HEK293T (cell line): ENCODE data around the gene TSPAN33.

Experiments used
- ELF4 ChIP-seq: fragments of 450-650 bp; IDR thresholded peaks from 2 replicates; pipeline ENCODE4 v1.6.1; 2017; ENCODE audit warnings: antibody characterized with exemption
- FOXA1 ChIP-seq: fragments of 450-650 bp; IDR thresholded peaks from 2 replicates; pipeline ENCODE4 v1.6.1; 2016; ENCODE audit warnings: mild to moderate bottlenecking
- SP1 ChIP-seq: fragments of 450-650 bp; IDR thresholded peaks from 2 replicates; pipeline ENCODE4 v1.6.1; 2017
- SUZ12 ChIP-seq: fragments of 450-650 bp; IDR thresholded peaks from 2 replicates; pipeline ENCODE4 v1.6.1; 2016; ENCODE audit warnings: mild to moderate bottlenecking
- ZNF384 ChIP-seq: fragments of 450-650 bp; IDR thresholded peaks from 2 replicates; pipeline ENCODE4 v1.6.1; 2016

DNA sequence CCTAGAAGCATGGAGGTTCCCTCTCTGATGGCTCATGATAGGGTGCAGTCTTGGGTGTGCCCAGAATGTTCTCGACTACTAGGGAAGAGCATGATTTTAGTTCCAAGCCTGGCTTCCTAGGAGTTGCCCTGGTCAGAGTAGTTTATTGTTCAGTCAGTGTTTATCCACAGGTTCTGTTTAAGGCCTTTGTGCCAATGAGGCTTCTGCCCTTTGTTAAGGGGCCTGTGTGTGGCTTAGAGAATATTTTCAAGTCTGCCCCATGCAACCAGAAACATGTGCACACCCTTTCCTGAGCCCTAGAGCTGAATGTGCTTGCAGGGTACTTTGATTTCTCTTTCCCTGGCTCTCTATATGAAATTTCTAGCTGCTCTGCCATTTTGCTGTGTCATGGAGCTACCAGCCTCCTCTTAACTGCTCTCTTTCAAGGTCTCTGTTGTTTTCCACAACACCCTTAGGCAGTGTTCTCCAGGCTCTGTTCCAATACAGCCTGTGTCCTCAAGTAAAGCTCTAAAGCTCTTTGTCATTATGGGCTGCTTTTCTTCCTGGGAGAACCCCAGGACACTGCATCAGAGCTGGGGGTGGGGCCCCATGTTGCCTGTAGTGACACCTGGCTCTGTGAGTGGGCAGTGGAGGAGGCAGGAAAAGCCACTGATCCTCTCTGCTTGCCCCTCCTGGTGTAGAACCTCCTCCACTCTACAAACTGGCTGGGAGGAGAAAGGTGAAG, 34.1 kb upstream of the TSPAN33 start:
- no peak for TF ChIP-seq ELF4
- TF ChIP-seq SUZ12: no peak
- no peak for TF ChIP-seq FOXA1
- no peak for TF ChIP-seq ZNF384
- TF ChIP-seq SP1: no peak
